Measurements from ENCODE around the gene ADAMTSL1. TPM values are rescaled to one million over a fixed set of nuclear protein-coding genes. Genes with fewer than 3 reads are reported as not detected.

Gene ADAMTSL1
- polyA plus RNA-seq, 3 donors, result 10.4 to 15.8 (median 12.3) TPM

DNA sequence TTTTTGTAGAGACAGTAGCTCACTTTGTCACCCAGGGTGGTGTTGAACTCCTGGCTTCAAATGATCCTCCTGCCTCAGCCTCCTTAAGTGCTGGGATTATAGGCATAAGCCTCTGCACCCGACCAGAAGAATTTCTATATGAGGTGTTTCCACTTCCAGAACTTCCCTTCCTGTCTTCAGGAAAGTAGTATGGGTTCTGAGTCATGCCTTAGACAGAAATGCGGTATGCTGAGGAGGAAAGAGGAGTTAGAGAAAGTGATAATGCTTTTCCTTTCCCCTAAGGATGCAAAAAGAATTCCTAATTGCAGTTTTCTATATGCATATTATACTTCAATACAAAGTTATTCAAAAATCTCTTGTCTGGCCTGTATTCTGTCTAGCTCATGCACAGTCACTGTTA is 16.4 kb upstream of the ADAMTSL1 start:
- no peak for DNase-seq

DNA sequence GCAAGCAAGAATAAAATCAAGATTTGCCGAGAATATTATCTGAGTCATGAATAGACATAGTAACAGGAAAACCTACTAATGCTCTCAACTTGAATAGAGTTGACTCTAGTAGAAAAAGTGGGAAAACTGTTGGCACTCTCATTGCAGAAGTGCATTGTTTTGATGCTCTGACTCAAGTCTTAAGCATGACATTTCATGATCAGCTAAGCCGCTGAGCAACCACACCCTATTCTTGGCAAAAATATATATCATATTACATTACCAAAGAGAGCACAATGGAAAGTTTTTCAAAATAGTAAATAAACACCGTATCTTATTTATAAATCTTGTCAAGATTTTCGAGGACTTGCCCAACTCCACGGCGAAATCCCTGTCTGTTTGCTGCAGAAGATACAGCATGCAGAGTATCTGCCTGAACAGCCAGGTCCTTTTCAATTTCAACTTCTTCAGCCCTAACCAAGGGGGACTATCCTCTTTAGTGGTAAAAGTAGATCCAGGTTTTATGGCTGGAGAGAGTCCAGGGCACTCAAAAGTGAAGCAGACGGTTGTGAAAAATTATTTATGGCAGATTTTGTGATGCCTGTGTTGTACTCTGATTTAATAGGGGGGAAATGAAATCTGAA is 13.9 kb upstream of the ADAMTSL1 start:
- DNase-seq, result no peak

DNA sequence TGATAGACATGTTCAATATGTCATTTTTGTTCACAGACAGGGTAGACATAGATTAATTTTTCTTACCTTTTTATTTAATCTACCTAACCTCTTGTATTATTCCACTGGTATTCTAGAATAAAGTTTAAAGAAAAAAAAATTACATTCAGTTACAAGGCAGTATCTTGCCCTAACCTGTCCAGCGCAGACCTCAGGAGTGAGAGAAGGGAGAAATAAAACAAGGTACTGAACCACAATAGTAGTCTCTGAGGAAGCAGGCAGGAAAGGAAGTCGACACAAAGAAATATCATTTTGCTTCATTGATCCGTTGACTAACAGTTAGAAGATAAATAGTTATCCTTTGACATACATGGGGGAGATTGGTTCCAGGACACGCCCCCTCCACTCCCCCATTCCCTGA is 12.5 kb upstream of the ADAMTSL1 start:
- no peak for DNase-seq

DNA sequence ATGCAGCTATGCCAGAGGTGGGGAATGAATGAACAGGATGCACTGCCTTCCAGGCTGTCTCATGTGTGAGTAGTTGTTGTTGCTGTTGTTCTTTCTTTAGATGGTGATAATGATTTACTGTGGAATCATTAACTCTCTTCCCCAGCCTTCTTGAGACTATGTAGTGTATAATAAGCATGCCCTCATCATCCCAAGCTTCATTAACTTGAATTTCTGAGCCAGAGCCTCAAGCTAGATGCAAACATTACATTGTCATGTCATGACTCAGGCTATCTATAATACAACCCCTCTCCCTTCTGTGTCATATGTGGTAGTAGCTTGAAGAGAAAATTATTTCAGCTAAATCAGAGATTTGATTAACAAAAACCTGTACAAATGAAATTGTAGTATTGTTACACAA is 10.0 kb upstream of the ADAMTSL1 start:
- no peak for DNase-seq

DNA sequence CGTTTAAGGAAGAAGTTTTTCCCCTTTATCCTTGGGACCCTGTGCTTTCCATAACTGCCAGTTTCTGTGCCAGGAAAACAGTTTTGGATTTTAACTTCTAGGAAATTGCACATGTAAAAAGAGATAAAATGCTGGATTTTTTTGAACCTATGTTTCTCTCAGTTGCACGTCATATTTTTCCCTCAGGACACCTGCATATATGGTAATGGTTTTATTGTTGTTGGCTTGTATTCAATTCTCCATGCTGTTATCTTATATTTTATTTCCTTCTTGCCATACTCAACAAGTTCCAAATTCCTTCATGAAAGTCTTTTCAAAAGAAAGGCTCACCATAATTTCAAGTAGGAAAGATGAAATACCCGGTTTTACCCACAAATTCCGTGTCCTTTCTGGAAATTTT is 7.9 kb upstream of the ADAMTSL1 start:
- no peak for DNase-seq

DNA sequence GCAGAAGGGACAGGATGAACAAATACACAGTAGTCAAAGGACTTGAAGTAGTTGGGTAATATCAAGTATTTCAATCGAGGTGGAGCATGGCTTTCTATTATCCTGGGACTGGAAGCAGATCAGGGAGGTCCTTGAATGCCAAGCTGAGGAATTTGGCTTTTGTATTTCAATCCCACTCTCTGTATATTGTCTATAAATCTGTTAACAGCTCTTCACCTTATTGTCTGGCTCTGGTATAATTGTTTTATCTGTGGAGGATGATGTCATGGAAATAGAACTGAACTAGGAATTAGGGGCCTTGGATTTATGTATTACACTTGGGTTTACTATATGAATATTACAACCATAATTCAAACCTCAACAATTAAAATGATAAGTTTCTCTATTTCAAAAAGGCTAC is 6.3 kb upstream of the ADAMTSL1 start:
- DNase-seq, result no peak

DNA sequence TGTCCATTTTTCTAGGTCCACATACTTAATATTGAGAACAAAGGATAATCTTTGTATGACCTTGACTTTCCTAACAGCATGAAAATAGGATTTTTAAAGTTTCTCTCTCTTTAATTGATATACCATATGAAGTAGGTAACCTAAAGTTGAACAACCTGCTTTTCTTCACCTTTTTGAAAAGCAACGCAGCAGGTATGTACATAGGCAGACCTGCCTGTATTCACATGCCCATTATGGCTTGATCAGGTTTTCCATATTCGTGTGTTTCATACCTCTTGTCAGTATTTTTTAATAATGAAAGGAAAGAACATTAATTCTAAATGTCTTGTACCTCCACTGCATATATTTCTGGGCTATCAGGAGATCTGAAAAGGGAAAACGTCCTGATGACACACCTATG is 1.5 kb upstream of the ADAMTSL1 start:
- DNase-seq, result no peak

DNA sequence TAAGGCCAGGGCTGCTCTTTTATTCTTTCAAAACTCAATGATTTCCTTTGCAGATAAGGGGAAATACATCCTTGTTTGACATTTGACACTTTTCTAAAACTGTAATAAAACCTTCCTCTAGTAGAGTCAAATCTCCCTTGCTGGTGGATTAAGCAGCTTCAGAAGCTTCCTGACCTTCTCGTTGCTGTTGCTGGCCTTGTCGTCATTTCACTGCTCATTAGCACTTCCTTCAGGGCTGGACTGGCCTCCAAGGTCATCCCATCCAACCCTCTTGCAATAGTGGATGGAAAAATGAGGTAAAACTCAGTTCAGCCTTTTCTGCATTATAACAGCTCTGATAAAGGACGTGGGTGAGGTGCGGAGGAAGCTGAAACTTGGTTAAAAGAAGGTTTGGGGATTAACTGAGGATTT is 1.1 kb upstream of the ADAMTSL1 start:
- DNase-seq, result no peak

DNA sequence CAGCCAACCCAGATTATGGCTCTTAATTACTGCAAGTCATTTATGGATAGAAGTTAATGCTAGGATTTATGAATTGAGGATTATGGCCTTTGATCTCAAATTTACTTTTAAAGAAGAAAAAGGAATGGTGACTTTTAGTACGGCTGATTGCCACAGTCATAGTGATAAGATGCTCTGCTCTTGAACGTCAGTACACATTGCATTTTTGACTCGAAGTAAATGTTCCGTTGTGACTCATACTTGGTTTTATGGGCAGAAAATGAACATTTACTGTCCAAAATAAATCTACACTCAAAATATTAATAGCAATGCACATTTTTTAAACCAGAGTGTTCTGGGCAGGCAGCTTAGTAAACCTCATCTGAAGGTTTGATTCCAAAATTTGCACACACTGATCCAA is 830 bp downstream of the ADAMTSL1 start:
- DNase-seq, result no peak

- no peak for DNase-seq
Observed at GRCh38 chr9:18477121-18477660, 3.2 kb downstream of the ADAMTSL1 start.

DNA sequence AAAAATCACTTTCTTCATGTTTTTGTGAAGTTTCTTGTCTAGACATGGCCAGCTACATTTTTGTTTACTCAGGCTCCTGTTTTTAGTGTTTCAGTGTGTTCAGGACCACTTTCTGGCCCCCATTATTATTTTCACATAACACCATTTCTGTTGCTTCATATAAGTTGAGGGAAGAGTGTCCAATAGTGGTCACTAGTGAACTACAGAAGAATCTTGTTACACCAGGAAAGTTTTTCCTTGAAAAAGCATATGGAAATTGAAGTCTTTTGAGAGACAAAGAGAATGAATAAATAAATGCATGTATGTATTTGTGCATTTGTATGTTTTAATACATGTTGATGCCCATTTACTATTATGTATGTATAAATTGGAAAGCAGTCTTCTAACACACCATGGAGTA is 3.8 kb downstream of the ADAMTSL1 start:
- no peak for DNase-seq

DNA sequence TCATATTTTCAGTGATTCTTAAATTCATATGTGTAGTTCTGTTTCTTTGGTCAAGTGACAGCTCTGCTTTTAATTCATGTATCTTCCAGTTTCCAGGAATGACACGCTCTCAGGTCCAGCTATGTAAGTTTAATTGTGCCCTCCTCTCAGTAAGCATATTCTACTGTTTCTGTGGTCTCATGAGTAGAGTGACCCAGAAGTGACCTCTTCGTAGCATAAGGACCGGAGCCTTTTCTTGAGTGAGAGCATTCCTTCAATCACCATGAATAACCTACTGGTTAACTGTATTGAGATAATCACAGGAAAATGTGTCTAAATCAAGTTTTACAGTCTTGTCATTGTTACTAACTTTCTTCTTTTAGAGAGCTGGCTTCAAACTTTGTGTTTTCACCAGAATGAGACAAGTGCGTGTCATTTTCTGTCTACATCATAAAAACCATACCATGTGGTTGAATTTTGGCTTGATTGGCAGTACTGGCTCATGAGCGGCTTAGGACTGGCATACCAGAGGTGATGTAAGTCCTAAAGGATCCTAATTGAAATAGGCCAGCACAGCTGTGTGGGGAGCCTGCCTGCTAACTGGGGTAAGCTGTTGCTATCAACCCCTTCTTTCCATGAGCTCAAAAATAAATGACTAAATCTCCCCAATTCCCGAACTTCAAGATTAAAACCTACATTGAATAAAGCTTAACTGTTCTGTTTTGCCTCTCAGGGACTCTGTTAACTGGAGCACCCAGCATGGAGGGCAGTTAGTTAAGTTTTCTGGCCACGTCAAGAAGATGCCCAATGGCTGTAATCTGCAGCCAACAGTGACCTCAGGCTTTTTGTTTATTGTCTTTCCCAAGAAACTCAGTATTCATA is 4.8 kb downstream of the ADAMTSL1 start:
- no peak for DNase-seq

GRCh38 chr9:18479405-18479804 is 5.5 kb downstream of the ADAMTSL1 start:
- DNase-seq, result no peak

- DNase-seq, result no peak
Observed at GRCh38 chr9:18480662-18481093, 6.7 kb downstream of the ADAMTSL1 start.

DNA sequence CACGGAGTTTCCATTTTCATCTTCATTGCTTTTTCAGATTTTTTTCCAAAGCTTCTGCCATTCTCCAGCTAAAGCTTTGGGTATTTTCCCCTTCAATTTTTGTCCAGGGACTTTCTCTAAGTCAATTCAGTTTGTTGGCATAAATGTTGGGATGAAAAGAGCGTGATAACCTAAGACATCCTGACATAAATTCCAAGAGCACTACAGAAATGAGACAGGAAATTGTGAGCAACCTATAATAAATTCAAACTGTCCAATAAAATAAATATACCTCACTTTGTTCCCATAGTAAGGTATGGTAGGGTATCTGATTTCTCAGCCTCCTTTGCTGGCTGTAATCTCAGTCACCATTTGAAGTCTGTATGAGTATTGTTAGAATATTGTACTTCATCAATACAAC is 8.4 kb downstream of the ADAMTSL1 start:
- DNase-seq, result no peak

- DNase-seq, result no peak
Observed at GRCh38 chr9:18485714-18486113, 11.8 kb downstream of the ADAMTSL1 start.

DNA sequence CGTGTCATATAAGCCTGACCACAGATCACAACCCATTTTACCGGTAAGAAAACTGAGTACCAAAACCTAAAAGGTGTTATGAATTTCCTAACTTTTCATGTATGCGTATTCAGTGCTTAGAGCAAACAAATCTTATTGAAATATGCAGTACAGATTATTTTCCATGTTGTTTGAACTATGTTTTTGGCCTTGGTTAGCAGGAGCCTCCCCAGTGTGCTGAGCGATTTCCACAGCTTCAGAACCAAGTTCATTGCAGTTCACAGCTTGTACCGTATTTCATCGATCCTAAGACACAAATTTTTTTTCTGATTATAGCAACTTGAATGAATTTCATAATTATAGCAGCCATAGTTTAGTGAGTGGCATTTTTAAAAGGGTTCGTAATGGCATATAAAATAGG is 13.7 kb downstream of the ADAMTSL1 start:
- DNase-seq, result no peak

GRCh38 chr9:18488886-18489285 is 14.9 kb downstream of the ADAMTSL1 start:
- no peak for DNase-seq

GRCh38 chr9:18489861-18490260 is 15.9 kb downstream of the ADAMTSL1 start:
- no peak for DNase-seq

DNA sequence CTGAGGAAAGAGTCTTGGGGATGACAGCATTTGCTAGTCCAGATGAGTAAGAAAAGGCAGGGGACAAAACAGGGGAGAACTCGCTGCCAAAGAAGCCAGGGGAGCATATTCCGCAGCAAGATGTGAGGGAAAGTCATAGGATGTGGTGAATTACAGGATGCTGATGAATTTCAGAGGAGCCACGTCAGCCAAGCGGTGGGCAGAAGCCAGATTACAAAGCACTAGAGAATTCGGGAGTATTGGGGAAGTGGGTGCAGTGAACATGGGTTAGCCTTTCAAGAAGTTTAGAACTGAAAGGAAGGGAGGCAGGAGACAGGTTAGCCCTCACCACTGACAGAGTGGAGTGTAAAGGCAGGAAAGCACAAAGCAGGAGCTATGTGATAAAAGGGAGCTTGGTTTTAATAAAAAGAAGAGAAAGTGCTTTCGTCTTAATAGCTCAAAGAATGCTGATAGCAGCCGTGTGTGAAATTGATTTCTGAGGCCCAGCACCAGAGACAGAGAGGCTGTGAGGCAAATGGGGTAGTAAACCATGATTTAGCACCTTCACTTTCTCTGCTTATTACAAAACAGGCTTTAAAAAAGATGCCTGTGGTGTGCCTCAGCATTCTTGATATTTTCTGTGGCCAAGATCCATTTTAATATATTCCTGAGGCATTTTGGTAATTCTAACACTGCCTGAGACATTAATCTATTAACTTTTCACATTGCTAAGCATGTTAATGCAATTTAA is 16.9 kb downstream of the ADAMTSL1 start:
- DNase-seq, result peak; percentile 36

DNA sequence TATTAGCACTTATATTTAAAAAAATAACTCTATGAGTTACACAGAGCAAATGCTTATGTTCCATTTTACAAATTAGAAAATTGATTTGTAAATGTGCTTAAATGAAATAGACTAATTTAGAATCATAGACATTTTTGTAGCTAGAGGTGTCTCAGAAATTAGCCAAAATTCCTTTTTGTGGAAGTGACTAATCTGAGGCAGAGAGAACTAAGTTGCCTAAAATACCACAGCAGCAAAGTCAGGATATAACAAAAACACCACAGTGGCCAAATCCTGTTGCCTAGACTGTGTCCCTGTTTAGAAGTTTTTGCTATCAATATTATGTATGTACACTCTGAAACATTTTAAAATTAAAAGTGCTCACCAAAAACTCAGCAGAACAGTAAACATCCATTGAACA is 18.7 kb downstream of the ADAMTSL1 start:
- no peak for DNase-seq

DNA sequence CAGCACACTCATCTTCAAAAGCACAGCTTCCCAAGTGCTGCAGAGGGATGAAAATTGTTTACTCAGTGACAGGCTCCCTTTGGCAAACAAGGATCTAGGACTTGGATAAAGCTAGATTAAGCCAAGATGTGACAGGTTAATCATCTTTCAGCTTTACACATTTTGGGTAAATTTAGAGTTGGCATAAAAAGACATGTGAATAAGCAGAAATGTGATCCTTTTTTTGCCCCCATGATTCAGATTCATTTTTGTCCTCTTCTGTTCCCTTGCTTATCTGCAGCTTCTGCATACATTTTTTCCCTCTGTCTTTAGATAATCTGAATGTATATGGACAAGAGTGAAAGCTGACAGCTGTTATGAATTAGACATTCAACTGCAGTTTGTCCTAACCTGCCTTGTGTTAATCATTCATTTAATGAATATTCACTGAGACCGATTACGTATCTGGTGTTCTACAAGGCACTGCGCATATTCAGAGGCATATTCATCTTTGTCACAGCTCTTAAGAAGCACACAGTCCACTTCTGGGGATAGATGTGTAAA is 19.6 kb downstream of the ADAMTSL1 start:
- no peak for DNase-seq
